ENCODE measurements around the gene FIZ1. TPM values are rescaled to one million over a fixed set of nuclear protein-coding genes. Genes with fewer than 3 reads are reported as not detected.
"Not testable (repeated sequence)": the region's sequence is repeated elsewhere in the genome, so short reads cannot be mapped to it uniquely, and the experiment has no call there.

FIZ1 gene
- total and polyA plus RNA-seq, 4 donors = 1.1 to 4.3 (median 2.3) TPM

DNA sequence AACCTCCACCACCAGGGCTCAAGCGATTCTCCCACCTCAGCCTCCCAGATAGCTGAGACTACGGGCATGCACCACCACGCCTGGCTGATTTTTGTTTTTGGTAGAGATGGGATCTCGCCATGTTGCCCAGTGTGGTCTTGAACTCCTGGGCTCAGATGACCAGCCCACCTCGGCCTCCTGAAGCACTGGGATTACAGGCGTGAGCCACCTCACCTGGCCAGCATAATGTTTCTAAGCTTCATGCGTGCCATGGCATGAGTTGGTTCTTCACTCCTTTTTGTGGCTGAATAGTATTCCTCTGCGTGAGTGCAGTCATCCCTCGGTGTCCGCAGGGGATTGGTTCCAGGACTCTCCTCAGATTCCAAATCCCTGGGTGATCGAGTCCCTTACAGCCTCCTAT is 14.4 kb downstream of the FIZ1 start:
- H3K4me1 ChIP-seq (ENCODE audit: control insufficient read depth in 4 of 4, insufficient read depth in 4 of 4, low read length in 3 of 4) = peaks cover 7 to 45% (median 36%) of the 10 kb centered on the region in 4 donors
- H3K27me3 ChIP-seq (ENCODE audit: control insufficient read depth in 4 of 4, insufficient read depth in 4 of 4, low read length in 3 of 4) = no peaks in the 10 kb centered on the region
- no peaks in the 10 kb centered on the region for H3K36me3 ChIP-seq (ENCODE audit: control insufficient read depth in 4 of 4, insufficient read depth in 3 of 4, low read depth in 1 of 4, low read length in 3 of 4)
- TF ChIP-seq GABPA (IDR thresholded peaks at IDR 0.05 in 1 of 2, conservative IDR thresholded peaks at IDR 0.05 in 1 of 2) (no peak), JUND (IDR thresholded peaks at IDR 0.05) (no peak), SP1 (IDR thresholded peaks at IDR 0.05) (no peak), TAF1 (conservative IDR thresholded peaks at IDR 0.05) (no peak), ATF3 (IDR thresholded peaks at IDR 0.05) (no peak), HNF4A (conservative IDR thresholded peaks at IDR 0.05) (no peak), YY1 (IDR thresholded peaks at IDR 0.05) (no peak), EGR1 (IDR thresholded peaks at IDR 0.05; ENCODE audit: low read depth in 2 of 2) (no peak), REST (IDR thresholded peaks at IDR 0.05) (no peak), FOXA1 (IDR thresholded peaks at IDR 0.05) (no peak), RXRA (IDR thresholded peaks at IDR 0.05) (no peak), CTCF (IDR thresholded peaks at IDR 0.05; ENCODE audit: low read depth, low read length, missing input control) (no peak), RAD21 (IDR thresholded peaks at IDR 0.05) (no peak), FOXA2 (IDR thresholded peaks at IDR 0.05) (no peak), NR2F2 (IDR thresholded peaks at IDR 0.05) (no peak), HNF4G (IDR thresholded peaks at IDR 0.05) (no peak)
- TF ChIP-seq, protein P1, sequence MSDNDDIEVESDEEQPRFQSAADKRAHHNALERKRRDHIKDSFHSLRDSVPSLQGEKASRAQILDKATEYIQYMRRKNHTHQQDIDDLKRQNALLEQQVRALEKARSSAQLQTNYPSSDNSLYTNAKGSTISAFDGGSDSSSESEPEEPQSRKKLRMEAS (IDR thresholded peaks at IDR 0.05) = no peak
- H3K27ac ChIP-seq (ENCODE audit: low read depth in 1 of 2, low read length in 2 of 2) = no peak overlapping the region
- H3K4me3 ChIP-seq (ENCODE audit: low read depth in 1 of 3, low read length in 3 of 3) = no peak overlapping the region
- 97% methylated on average over 11 of the region's 11 CpGs for WGBS
- no peak for DNase-seq (ENCODE audit: low spot score)
- no peaks in the 10 kb centered on the region for H3K9me3 ChIP-seq (ENCODE audit: control insufficient read depth in 4 of 4, low read length in 3 of 4)
- H3K9ac ChIP-seq (ENCODE audit: low read depth in 1 of 2, low read length in 2 of 2) = no peak overlapping the region

- not testable (repeated sequence) for H3K9ac ChIP-seq (ENCODE audit: low read depth in 1 of 2, low read length in 2 of 2); DNase-seq (ENCODE audit: low spot score); H3K4me3 ChIP-seq (ENCODE audit: low read depth in 1 of 3, low read length in 3 of 3); H3K9me3 ChIP-seq (ENCODE audit: control insufficient read depth in 4 of 4, low read length in 3 of 4); H3K27ac ChIP-seq (ENCODE audit: low read depth in 1 of 2, low read length in 2 of 2); H3K36me3 ChIP-seq (ENCODE audit: control insufficient read depth in 4 of 4, insufficient read depth in 3 of 4, low read depth in 1 of 4, low read length in 3 of 4); H3K27me3 ChIP-seq (ENCODE audit: control insufficient read depth in 4 of 4, insufficient read depth in 4 of 4, low read length in 3 of 4)
- 43% methylated on average over 8 of the region's 8 CpGs for WGBS
- peaks cover 7 to 47% (median 38%) of the 10 kb centered on the region in 4 donors for H3K4me1 ChIP-seq (ENCODE audit: control insufficient read depth in 4 of 4, insufficient read depth in 4 of 4, low read length in 3 of 4)
- TF ChIP-seq YY1 (IDR thresholded peaks at IDR 0.05) (peak; percentile 73), GABPA (IDR thresholded peaks at IDR 0.05 in 1 of 2, conservative IDR thresholded peaks at IDR 0.05 in 1 of 2) (peak in 1 of 2 donors; percentile 19), HNF4A (conservative IDR thresholded peaks at IDR 0.05) (peak in 1 of 2 donors; percentile 17), RXRA (IDR thresholded peaks at IDR 0.05) (peak in 1 of 2 donors; percentile 23), FOXA2 (IDR thresholded peaks at IDR 0.05) (peak; percentile 15), REST (IDR thresholded peaks at IDR 0.05) (peak; percentile 28)
Observed at GRCh38 chr19:55583897-55584296, 15.4 kb downstream of the FIZ1 start.

DNA sequence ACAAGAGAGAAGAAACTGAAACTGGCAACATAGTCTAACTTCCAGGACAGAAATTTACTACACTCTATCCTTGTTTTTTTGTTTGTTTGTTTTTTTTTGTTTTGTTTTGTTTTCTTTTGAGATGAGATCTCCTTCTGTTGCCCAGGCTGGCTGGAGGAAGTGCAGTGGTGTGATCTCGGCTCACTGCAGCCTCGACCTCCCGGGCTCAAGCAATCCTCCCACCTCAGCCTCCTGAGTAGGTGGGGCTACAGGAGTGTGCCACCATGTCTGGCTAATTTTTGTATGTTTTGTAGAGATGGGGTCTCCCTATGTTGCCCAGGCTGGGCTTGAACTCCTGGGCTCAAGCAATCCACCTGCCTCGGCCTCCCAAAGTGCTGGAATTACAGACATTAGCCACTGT is 17.0 kb downstream of the FIZ1 start:
- peak overlapping the region; percentile 66 to 75 for H3K27ac ChIP-seq (ENCODE audit: low read depth in 1 of 2, low read length in 2 of 2)
- H3K36me3 ChIP-seq (ENCODE audit: control insufficient read depth in 4 of 4, insufficient read depth in 3 of 4, low read depth in 1 of 4, low read length in 3 of 4); H3K9me3 ChIP-seq (ENCODE audit: control insufficient read depth in 4 of 4, low read length in 3 of 4); DNase-seq (ENCODE audit: low spot score); H3K9ac ChIP-seq (ENCODE audit: low read depth in 1 of 2, low read length in 2 of 2); H3K27me3 ChIP-seq (ENCODE audit: control insufficient read depth in 4 of 4, insufficient read depth in 4 of 4, low read length in 3 of 4): not testable (repeated sequence)
- peak overlapping the region in 2 of 3 donors; percentile 23 to 95 for H3K4me3 ChIP-seq (ENCODE audit: low read depth in 1 of 3, low read length in 3 of 3)
- 70% methylated on average over 4 of the region's 4 CpGs for WGBS
- peaks cover 7 to 45% (median 36%) of the 10 kb centered on the region in 4 donors for H3K4me1 ChIP-seq (ENCODE audit: control insufficient read depth in 4 of 4, insufficient read depth in 4 of 4, low read length in 3 of 4)

Measured in liver (tissue), 9 donors.